ENCODE measurements around the gene NUBPL.
"Not testable (repeated sequence)": the region's sequence is repeated elsewhere in the genome, so short reads cannot be mapped to it uniquely, and the experiment has no call there.

NUBPL gene

DNA sequence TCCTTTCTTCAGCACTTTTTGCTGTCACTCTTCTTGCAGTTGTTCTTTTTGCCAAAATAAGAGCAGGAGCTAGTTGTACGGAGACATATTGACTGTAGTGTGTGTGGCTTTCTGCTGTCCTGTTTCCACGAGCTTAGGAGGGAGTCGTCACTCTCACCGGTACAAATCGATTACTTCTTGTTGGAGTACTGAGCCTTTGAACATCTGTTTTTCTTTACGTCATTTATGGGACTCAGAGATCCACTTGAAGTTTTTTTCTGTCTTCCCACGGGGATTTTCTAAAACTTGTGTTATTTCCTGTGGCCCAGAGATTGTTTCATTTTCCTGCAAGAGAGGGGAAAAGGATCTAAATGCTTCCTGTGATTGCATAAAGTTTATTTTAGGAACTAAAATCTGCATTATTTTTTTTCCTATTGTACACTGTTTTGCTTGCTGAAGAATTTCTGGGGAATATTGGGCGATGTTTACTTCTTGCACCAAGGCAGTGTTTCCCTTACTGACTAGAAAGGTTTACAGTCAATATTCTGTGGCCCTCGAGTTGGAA is 316.1 kb downstream of the NUBPL start:
- DNase-seq (ENCODE audit: low read depth in 2 of 2): no peak

DNA sequence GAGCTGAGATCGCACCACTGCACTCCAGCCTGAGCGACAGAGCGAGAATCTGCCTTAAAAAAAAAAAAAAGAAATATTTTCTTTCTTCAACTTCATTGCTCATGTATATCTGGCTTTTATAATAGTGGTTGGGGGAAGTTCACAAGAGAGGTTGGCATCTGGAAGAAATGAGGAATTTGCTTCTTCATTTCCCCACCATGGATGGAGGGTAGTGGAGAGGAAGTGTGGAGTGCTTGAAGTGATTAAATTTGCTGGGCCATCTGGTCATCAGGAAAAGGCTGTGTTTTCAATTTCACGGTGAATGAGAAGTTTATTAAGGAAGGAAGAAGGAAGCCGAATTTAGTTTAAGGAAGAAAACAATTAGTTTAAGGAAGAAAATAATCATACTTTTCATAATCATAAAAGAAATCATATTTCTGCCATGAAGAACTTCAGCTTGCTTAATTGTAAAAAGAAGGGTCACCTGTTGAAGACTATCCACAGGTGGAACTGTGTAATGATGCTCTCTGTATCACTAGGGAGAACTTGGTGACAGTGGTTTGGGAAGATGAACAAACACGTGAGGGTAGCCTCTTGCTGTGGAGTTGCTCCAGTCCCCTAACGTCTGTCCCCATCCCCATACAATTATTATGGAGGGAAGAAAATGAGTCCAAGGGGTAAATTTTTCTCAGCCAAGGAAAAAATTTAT is 318.6 kb downstream of the NUBPL start:
- no peak for DNase-seq (ENCODE audit: low read depth in 2 of 2)

DNA sequence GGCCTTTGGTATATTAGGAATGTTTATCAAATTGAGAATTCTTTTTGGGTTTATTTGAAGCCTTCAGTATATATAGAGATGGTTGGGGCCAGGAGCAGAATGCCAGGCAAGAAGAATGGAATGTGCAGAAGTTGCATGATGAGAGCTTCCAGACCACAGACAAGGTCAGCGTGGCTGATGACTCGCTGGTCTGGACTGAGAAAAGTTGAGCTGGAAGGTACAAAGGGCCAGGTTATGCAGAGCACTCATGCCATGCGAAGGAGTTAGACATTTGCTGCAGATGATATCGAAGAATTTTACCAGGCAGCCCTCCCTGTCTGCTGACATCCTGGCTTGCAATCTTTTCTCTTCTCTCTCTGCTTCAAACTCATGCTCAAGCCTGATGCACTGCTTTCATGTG is 319.7 kb downstream of the NUBPL start:
- no peak for DNase-seq (ENCODE audit: low read depth in 2 of 2)

DNA sequence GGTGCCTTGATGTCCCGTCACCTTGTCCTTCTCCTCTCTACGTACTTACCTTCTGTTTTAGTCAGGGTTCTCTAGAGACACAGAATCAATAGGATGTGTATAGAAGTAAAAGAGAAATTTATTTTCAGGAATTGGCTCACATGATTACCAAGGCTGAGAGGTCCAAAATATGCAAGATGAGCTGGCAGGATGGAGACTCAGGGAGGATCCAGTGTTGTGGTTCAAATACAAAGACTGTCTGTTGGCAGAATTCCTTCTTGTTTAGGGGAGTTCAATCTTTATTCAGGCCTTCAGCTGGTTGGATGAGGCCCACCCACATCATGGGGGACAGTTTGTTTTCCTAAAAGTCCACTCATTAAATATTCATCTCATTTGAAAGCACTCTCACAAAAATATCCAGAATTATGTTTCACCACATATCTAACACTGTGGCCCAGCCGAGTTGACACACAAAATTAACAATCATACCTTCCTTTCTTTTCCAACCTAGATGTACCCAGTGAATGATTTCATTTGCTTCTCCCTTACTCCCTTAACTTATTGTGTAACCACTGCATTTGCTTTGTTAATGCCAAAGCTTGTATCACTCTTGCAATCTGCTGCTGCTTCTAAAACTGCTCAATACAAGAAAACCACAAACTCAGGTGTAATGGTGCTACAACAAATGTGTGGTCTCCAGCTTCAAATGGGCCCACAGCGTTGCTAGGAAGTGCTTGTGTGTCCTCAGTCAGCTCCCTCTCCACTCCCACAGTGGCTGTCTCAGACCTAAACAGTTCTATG is 320.5 kb downstream of the NUBPL start:
- no peak for DNase-seq (ENCODE audit: low read depth in 2 of 2)

DNA sequence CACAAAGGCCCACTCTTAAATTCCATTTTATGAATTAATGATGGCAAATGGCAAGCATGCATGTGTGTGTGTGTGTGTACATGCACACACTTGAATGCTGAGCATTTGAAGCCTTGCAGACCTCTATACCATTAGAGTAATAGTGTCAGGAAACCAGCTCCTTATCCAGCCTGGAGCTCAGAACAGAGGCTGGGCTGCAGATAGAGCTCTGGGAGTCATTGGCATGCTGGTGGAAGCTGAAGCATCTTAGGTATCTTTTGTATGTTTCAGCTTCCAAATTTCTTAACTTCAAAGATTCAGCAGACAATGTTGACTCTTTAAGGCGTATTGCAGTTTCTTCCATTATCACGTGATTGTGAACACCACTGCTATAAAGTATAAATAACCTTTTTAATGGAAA is 323.0 kb downstream of the NUBPL start:
- no peak for DNase-seq (ENCODE audit: low read depth in 2 of 2)

DNA sequence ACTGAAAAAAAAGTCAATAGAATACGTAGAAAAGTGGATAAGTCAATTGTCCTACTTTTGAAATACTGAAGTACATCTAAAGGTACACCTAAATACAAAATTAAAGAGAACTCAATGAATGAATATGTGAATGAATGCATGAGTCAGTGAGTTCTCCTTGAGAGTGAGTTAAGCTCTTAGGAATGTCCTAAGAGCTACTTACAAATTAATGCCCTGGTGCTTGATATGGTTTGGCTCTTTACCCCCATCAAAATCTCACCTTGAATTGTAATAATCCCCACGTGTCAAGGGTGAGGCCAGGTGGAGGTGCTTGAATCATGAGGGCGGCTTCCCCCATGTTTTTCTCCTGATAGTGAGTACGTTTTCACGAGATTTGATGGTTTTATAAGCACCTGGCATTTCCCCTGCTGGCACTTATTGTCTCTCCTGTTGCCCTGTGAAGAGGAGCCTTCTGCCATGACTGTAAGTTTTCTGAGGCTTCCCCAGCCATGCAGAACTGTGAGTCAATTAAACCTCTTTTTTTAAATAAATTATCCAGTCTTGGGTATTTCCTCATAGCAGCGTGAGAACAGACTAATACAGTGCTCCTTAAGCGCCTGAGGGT is 323.7 kb downstream of the NUBPL start:
- no peak for DNase-seq (ENCODE audit: low read depth in 2 of 2)

DNA sequence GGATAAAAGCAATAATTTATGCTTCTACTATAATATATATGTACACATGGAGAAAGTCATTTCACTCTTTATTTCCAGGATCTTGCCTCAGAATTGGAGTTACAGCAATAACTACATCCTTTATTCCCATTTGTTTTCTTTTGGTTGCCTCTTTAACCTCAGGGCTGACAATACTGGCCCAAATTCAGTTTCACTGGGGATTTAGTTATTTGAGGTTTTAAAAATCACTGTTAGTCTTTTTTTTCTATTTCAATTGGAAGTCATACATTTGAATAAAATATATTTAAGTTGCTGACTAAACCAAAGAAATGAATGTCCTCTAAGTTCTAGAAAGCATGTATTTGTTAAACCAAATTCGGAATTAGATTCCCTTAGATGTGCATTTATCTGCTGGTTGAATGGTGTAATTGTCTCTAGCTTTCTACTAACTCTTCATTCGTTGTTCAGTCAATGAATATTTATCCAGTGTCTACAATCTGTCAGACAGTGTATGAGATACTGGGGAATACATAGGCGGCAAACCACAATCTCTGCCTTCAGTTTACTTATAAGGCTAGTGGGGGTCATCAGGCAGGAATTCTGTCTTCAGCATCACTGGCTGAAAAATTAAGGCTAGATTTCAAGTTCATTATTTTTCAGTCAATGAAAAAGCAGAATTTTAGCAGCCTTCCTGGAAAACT is 325.1 kb downstream of the NUBPL start:
- DNase-seq (ENCODE audit: low read depth in 2 of 2): no peak

DNA sequence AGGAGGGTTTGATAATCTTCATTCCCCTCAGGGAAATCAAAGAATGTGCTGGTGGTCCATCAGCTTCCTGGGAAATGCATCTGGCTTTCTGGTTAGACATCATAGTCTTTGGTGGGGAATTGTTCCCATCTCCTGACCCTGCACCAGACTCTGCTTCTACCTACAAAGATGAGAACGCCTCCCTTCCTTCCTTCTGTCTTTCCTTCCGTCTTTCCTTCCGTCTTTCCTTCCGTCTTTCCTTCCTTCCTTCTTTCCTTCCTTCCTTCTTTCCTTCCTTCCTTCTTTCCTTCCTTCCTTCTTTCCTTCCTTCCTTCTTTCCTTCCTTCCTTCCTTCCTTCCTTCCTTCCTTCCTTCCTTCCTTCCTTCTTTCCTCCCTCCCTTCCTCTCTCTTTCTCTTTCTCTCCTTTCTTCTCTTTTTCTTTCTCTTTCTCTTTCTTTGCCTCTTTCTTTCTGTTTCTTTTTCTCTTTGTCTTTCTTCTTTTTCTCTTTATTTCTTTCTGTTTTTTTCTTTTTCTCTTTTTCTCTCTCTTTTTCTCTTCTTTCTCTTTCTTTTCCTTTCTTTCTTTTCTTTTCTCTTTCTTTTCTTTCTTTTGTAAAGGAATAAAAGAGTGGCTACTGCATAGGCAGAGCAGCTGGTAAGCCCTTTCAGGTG is 326.9 kb downstream of the NUBPL start:
- no peak for DNase-seq (ENCODE audit: low read depth in 2 of 2)

DNA sequence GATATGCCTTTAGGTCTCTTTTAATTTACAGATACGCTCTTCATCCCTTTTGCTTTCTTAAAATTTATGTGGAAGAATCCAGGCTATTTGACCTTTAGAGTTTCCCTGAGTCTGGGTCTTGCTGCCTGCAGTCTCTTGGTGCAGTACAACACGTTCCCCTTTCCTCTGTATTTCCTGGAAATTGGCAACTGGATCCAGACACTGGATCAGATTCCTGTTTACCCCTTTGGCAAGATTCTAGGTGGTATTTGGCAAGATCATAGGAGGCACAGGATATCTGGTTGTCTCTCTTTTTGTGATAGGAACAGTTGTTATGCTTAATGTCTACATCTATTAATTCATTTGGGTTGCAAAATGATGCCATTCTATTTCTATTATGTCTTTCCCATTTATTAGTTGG is 328.1 kb downstream of the NUBPL start:
- no peak for DNase-seq (ENCODE audit: low read depth in 2 of 2)

DNA sequence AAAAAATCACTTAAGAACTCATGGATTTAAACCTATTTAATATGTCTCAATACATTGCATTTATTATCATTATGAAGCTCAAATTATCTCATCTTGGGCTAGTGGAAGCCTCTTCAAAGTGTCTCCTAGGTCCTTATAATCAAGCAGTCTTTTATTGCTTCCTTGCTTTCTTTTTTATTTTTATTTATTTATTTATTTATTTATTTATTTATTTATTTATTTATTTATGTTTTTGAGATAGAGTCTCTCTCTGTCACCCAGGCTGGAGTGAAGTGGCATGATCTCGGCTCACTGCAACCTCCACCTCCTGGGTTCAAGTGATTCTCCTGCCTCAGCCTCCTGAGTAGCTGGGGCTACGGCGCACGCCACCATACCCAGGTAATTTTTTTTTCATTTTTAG is 329.0 kb downstream of the NUBPL start:
- not testable (repeated sequence) for DNase-seq (ENCODE audit: low read depth in 2 of 2)

DNA sequence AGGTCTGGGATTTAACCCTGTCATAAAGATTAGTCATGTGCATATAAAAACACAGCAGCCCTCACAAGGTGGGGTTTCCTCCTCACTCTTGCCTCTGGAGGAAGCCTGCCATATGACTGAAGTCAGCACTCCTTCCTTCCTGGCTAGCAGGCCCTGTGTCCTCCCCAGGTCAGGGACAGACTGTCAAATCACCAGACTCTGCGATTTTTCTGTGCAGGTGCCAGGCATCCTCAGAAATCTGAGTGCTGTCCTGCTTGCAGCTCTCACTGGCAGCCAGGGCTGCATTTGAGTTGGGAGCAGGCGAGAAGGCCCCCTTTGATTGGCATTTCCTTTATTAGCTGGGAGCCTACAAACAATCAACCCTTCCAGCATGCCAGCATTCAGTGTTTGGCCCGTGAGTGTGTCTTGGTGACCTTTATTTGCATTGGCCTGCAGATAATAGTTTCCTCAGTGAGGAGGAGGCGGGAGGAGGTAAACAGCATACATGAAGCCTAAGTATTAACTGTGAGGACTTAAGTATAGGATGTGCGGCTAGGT is 332.1 kb downstream of the NUBPL start:
- no peak for DNase-seq (ENCODE audit: low read depth in 2 of 2)

DNA sequence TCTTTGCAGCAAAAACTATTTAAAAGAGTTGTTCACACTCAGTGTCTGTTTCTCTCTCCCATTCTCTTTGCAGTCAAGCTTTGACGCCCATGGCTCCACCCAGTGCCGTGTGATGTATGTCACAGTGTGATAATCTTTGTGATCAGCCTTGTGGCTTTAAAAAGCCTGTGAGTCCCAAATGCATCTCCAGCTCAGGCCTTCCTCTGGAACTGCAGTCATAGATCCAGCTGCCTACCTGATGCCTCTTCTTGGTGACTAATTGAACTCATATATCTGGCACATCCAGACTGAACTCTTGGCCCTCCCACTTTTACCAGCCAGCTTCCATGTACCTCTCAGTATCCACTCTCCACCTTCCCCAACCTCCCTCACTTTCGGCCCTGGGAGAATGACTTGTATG is 333.1 kb downstream of the NUBPL start:
- DNase-seq (ENCODE audit: low read depth in 2 of 2): no peak

DNA sequence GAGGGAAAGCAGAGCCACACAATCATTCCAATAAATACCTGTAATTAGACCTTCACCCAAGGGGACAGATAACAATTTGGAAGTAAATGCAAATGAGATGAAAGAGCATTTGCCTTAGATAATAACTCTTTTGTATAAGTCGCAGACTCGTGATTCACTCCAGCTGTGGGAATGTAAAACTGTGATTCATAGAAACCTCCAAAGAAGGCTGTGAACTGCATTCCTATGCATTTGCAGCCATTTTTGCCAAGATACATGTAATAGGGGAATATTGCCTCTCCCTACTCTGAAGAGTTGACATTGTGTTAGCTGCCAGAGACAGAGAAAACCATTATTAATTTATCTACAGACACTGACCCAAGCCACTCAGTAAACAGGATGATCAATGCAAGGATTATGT is 334.0 kb downstream of the NUBPL start:
- DNase-seq (ENCODE audit: low read depth in 2 of 2): no peak

DNA sequence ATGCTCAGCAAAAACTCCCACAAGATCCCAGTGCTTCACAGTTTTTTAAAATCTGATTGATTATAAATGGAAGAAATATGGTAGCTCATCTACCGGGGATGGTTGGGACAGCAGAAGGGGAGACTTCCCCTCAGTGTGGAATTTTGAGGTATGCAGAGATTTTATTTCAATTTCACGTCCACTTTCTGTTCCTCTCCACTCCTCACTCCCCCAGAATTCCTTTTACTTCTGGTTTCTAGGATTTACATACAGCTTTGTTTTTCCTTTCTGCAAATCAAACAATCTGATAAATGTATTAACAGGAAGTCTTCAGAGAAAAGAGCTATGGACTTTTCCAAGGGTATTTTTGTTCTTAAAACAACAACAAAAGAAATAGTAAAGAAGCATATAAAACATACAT is 334.4 kb downstream of the NUBPL start:
- DNase-seq (ENCODE audit: low read depth in 2 of 2): no peak

DNA sequence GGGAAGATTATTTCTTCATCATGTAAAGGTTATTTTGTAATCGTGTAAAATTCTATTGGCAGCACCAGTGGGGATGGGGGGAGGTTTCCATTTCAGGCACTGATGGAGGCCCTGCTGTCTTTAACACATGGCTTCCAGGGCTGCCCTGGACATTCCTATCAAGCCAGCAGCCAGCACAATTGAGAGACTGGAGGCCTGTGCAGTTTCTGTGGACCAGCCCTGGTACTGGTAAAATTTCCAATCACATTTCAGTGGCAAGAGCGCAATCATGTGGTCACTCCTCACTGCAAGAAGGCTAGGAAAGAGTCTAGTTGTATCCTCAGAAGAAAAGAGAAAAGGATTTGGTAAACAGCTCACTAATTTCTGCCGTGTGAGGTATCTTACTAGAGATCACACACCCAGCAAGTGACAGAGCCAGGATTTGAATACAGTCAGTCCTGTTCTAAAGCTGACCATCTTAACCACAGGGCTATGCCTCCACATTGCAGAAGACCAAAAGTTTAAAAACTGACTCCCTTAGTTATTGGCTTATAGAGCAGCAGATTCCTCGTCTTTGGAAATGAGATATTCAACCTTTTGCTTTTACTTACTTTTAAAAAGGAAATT is 336.5 kb downstream of the NUBPL start:
- no peak for DNase-seq (ENCODE audit: low read depth in 2 of 2)

DNA sequence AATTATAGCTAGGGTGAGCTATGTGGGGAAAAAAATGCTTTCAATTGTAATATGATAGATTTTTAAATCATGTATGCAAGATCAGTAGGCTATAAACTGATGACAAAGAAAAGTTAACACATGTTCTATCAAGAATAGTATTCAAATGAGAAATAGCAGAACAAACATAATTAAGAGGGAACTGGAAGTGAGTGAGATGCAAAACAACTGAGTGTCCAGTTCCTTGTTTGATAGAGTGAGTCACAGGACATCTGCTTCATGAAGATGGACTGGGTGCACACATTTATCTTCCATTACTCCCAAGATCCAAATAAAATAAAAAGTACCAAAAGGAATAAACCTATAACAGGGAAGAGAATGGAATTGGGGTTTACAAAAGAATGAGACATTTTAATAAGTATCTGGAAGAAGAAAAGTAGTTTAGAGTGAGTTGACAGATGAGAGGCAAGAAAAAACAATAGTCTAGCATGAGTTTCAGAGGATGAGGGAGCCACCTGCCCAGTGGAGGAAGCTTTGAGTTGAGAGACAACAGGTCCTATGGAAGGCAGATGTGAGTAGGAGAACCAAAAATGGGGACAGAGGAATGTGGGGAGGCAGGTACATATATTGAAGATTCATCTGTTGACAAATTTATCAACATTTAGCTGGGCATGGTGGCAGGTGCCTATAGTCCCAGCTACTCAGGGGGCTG is 337.8 kb downstream of the NUBPL start:
- no peak for DNase-seq (ENCODE audit: low read depth in 2 of 2)

DNA sequence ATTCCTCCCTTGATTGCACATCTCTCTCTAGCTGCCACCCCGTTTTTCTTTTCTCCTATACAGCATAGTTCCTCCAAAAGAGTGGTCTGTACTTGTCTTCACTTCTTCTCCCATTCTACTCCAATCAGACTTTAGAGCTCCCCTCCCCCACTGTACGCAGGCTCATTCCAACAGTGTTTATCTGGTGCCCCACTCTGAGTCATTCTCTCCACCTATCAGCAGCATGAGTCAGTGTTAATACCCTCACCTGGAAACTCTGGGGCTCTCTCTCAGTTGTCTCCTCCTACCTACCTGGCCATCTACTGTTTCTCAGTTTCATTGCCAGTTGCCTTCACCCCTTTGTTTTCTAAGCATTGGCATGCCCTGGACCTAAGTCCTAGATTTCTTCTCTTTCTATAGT is 340.8 kb downstream of the NUBPL start:
- DNase-seq (ENCODE audit: low read depth in 2 of 2): no peak

DNA sequence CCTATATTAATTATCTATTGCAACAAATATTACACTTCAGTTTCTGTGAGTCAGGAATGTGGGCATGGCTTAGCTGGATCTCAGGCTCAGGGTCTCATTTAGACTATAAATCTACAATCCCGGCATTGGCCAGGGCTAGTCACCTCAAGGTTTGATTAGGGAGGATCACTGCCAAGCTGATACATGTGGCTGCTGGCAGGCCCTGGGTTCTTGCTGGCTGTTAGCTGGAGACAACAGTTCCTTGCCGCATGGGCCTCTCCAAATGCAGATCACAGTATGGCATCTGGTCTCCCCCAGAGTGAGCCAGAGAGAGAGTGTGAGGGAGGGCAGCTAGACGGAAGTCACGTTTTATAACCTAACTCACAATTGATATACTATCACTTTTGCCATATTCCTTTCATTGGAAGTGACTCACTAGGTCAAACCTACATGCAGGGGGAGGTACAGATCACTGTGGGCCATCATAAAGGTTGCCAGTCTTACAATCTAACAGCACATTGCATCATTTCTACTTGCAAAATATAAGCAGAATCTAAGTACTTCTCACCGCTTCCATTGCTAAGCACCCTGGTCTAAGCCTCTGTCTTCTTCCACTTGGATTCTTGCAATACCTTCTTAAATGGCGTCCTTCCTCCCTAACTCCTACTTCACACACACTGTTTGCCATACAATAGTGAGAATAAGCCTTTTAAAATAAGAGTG is 341.9 kb downstream of the NUBPL start:
- DNase-seq (ENCODE audit: low read depth in 2 of 2): no peak

DNA sequence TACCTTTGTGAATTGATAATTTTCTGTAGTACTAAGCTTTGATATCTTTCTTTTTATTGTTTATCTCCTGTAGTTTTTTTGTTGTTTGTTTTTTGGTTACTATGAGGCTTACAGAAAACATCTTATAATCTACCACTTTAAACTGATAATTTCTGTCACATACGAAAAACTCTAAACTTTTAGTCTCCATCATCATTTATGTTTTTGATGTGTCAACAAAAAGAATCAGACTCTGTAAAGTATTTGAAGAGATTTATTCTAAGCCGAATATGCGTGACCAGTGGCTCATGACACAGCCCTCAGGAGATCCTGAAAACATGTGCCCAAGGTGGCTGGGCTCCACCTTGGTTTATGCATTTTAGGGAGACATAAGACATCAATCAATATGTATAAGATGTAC is 348.8 kb downstream of the NUBPL start:
- no peak for DNase-seq (ENCODE audit: low read depth in 2 of 2)
